ENCODE results near the gene SMC1B. TPM values are rescaled to one million over a fixed set of nuclear protein-coding genes. Genes with fewer than 3 reads are reported as not detected.
"Not testable (repeated sequence)": the region's sequence is repeated elsewhere in the genome, so short reads cannot be mapped to it uniquely, and the experiment has no call there.

Gene SMC1B
- total RNA-seq, 3 donors from 2014 or later = not detected

- no peaks in the 10 kb centered on the region for H3K4me1 ChIP-seq
- no peak overlapping the region for H3K4me3 ChIP-seq
- intact Hi-C loops (cut with DNase I; ENCODE audit: low total_unique reads) = no loop called here
- no peaks in the 10 kb centered on the region for H3K36me3 ChIP-seq
- no peak for TF ChIP-seq POLR2A (IDR thresholded peaks at IDR 0.05)
- no peak for TF ChIP-seq POLR2AphosphoS5 (IDR thresholded peaks at IDR 0.05)
- no peak for TF ChIP-seq CTCF (IDR thresholded peaks at IDR 0.05)
- DNase-seq (ENCODE audit: low spot score in 2 of 2) = no peak
- no peak overlapping the region for H3K27ac ChIP-seq
- H3K9me3 ChIP-seq = no peaks in the 10 kb centered on the region
- H3K27me3 ChIP-seq = no peaks in the 10 kb centered on the region
These were observed 30.8 kb upstream of the SMC1B start for GRCh38 chr22:45444168-45444567.

GRCh38 chr22:45442116-45442515 lies 28.7 kb upstream of the SMC1B start:
- no peak overlapping the region for H3K27ac ChIP-seq
- intact Hi-C loops (cut with DNase I; ENCODE audit: low total_unique reads) = no loop called here

GRCh38 chr22:45441138-45441537 lies 27.7 kb upstream of the SMC1B start:
- DNase-seq (ENCODE audit: low spot score in 2 of 2) = no peak
- intact Hi-C loops (cut with DNase I; ENCODE audit: low total_unique reads) = no loop called here

More at GRCh38 chr22:45442116-45442515, 28.7 kb upstream of the SMC1B start:
- DNase-seq (ENCODE audit: low spot score in 2 of 2) = no peak
- TF ChIP-seq POLR2AphosphoS5 (IDR thresholded peaks at IDR 0.05) (no peak), CTCF (IDR thresholded peaks at IDR 0.05) (no peak), POLR2A (IDR thresholded peaks at IDR 0.05) (no peak)
- Histone ChIP-seq H3K4me3 (no peak overlapping the region), H3K9me3 (no peaks in the 10 kb centered on the region), H3K4me1 (no peaks in the 10 kb centered on the region), H3K36me3 (no peaks in the 10 kb centered on the region), H3K27me3 (no peaks in the 10 kb centered on the region)

GRCh38 chr22:45440688-45441087 lies 27.3 kb upstream of the SMC1B start:
- peak overlapping the region in 1 of 2 donors; percentile 32 for H3K27ac ChIP-seq
- H3K9me3 ChIP-seq; H3K27me3 ChIP-seq; H3K4me1 ChIP-seq; DNase-seq (ENCODE audit: low spot score in 2 of 2); intact Hi-C loops (cut with DNase I; ENCODE audit: low total_unique reads); H3K4me3 ChIP-seq; H3K36me3 ChIP-seq: not testable (repeated sequence)

More at GRCh38 chr22:45441138-45441537, 27.7 kb upstream of the SMC1B start:
- peak overlapping the region in 1 of 2 donors; percentile 32 for H3K27ac ChIP-seq
- no peaks in the 10 kb centered on the region for H3K9me3 ChIP-seq
- no peaks in the 10 kb centered on the region for H3K27me3 ChIP-seq
- no peaks in the 10 kb centered on the region for H3K36me3 ChIP-seq
- TF ChIP-seq POLR2A (IDR thresholded peaks at IDR 0.05) (no peak), POLR2AphosphoS5 (IDR thresholded peaks at IDR 0.05) (peak; percentile 23 to 79 (median 42)), CTCF (IDR thresholded peaks at IDR 0.05) (peak; percentile 18 to 58 (median 42))
- H3K4me3 ChIP-seq = no peak overlapping the region
- no peaks in the 10 kb centered on the region for H3K4me1 ChIP-seq

- no peaks in the 10 kb centered on the region for H3K4me1 ChIP-seq
- DNase-seq (ENCODE audit: low spot score in 2 of 2) = no peak
- H3K9me3 ChIP-seq = no peaks in the 10 kb centered on the region
- H3K27ac ChIP-seq = no peak overlapping the region
- intact Hi-C loops (cut with DNase I; ENCODE audit: low total_unique reads) = no loop called here
- no peak overlapping the region for H3K4me3 ChIP-seq
- H3K36me3 ChIP-seq = no peaks in the 10 kb centered on the region
- TF ChIP-seq CTCF (IDR thresholded peaks at IDR 0.05) = no peak
- no peak for TF ChIP-seq POLR2A (IDR thresholded peaks at IDR 0.05)
- no peak for TF ChIP-seq POLR2AphosphoS5 (IDR thresholded peaks at IDR 0.05)
- no peaks in the 10 kb centered on the region for H3K27me3 ChIP-seq
These were observed 24.9 kb upstream of the SMC1B start for GRCh38 chr22:45438336-45438735.

- intact Hi-C loops (cut with DNase I; ENCODE audit: low total_unique reads); H3K27me3 ChIP-seq; H3K27ac ChIP-seq; DNase-seq (ENCODE audit: low spot score in 2 of 2); H3K4me3 ChIP-seq; H3K9me3 ChIP-seq; H3K36me3 ChIP-seq; H3K4me1 ChIP-seq: not testable (repeated sequence)
These were observed 23.6 kb upstream of the SMC1B start for GRCh38 chr22:45436871-45437517.

All from breast epithelium (tissue), 4 donors.